ENCODE results near the gene ATXN7L3B.

GRCh38 chr12:74552201-74552600, 14.6 kb downstream of the ATXN7L3B start:
- TF ChIP-seq CTCF (conservative IDR thresholded peaks at IDR 0.05 in 1 of 2, IDR thresholded peaks at IDR 0.05 in 1 of 2; ENCODE audit: low read depth in 1 of 2, low read length in 2 of 2) (no peak), EZH2 (IDR thresholded peaks at IDR 0.05; ENCODE audit: low read length, missing control alignments) (no peak)

Data from fibroblast of lung (primary cell).